Breast epithelium (tissue), 4 donors: ENCODE measurements around the gene PPCDC. TPM values are rescaled to one million over a fixed set of nuclear protein-coding genes. Genes with fewer than 3 reads are reported as not detected.

Experiments used
- DNase-seq, 2 donors: peaks; one replicate each; pipeline ENCODE4 v3.0.0-alpha.2; 2019; ENCODE audit warnings: low spot score in 2 of 2
- H3K27ac ChIP-seq, 2 donors: fragments of 200-600 bp; sonication (generic) in 1 of 2; one replicate each; pipeline ENCODE4 v1.5.1; 2016 to 2019; ENCODE audit warnings: mild to moderate bottlenecking in 1 of 2
- H3K27me3 ChIP-seq, 2 donors: fragments of 200-600 bp; sonication (generic) in 1 of 2; one replicate each; pipeline versions ENCODE4 v1.5.1 to v1.6.0; 2017 to 2019; ENCODE audit warnings: control low read depth in 1 of 2, mild to moderate bottlenecking in 1 of 2
- H3K36me3 ChIP-seq: fragments of 200-600 bp; one replicate; pipeline ENCODE4 v1.5.1; 2019
- H3K4me1 ChIP-seq, 2 donors: fragments of 200-600 bp; sonication (generic); one replicate each; pipeline ENCODE4 v1.5.1; 2016 to 2019; ENCODE audit warnings: control low read depth in 1 of 2
- H3K4me3 ChIP-seq, 3 donors: fragments of 200-600 bp; sonication (generic); 1 replicate in 2 of 3; 2 replicates in 1 of 3; pipeline ENCODE4 v1.5.1; 2016 to 2019; ENCODE audit warnings: mild to moderate bottlenecking in 3 of 3, moderate library complexity in 2 of 3
- H3K9me3 ChIP-seq, 2 donors: fragments of 200-600 bp; sonication (generic) in 1 of 2; one replicate each; pipeline ENCODE4 v1.5.1; 2016 to 2019; ENCODE audit warnings: control low read depth in 1 of 2
- CTCF ChIP-seq, 3 donors: fragments of 450-650 bp; IDR thresholded peaks; one replicate each; pipeline ENCODE4 v1.5.1; 2016 to 2017; ENCODE audit warnings: antibody characterized with exemption in 3 of 3, mild to moderate bottlenecking in 3 of 3, moderate library complexity in 3 of 3
- POLR2A ChIP-seq: fragments of 450-650 bp; IDR thresholded peaks from one replicate; pipeline ENCODE4 v1.6.1; 2016; ENCODE audit warnings: antibody characterized with exemption, mild to moderate bottlenecking, moderate library complexity
- POLR2AphosphoS5 ChIP-seq, 3 donors: sonication (generic); formaldehyde crosslinking; IDR thresholded peaks; one replicate each; pipeline ENCODE4 v1.6.1; 2017; ENCODE audit warnings: antibody characterized with exemption in 3 of 3
- intact Hi-C: fragments of 100-400 bp; cut with DNase I; formaldehyde crosslinking; loops from one replicate; pipeline ENCODE4 v1.15.1; 2023; ENCODE audit warnings: low total_unique reads
- total RNA-seq, 3 donors: library from RNA; depleted of rRNA; stranded (reverse); fragments of >200 nt; gene quantifications; one replicate each; pipeline ENCODE4 v1.1.0, GENCODE V29; 2016

PPCDC gene
- total RNA-seq, 3 donors from 2014 or later: 17.3 to 19.0 (median 18.9) TPM

GRCh38 chr15:75033809-75034208 lies 10.4 kb downstream of the PPCDC start:
- Histone ChIP-seq H3K4me3 (no peak overlapping the region), H3K36me3 (no peaks in the 10 kb centered on the region), H3K27me3 (no peaks in the 10 kb centered on the region), H3K9me3 (no peaks in the 10 kb centered on the region), H3K27ac (no peak overlapping the region), H3K4me1 (peaks cover 0 to 12% of the 10 kb centered on the region in 2 donors)
- intact Hi-C loops: loop anchor here (5.0 kb wide), 1 partner anchor 168 kb away; the partner anchor contains the start of gene C15orf39
- TF ChIP-seq CTCF (IDR thresholded peaks at IDR 0.05) (no peak), POLR2AphosphoS5 (IDR thresholded peaks at IDR 0.05) (no peak), POLR2A (no peak)
- DNase-seq: no peak

GRCh38 chr15:75034615-75035014 lies 11.2 kb downstream of the PPCDC start:
- Histone ChIP-seq H3K36me3 (no peaks in the 10 kb centered on the region), H3K4me1 (peaks cover 0 to 8% of the 10 kb centered on the region in 2 donors), H3K4me3 (no peak overlapping the region), H3K27ac (no peak overlapping the region), H3K27me3 (no peaks in the 10 kb centered on the region), H3K9me3 (no peaks in the 10 kb centered on the region)
- TF ChIP-seq POLR2A (no peak), POLR2AphosphoS5 (IDR thresholded peaks at IDR 0.05) (no peak), CTCF (IDR thresholded peaks at IDR 0.05) (no peak)
- no peak for DNase-seq
- intact Hi-C loops: loop anchor here (5.0 kb wide), 1 partner anchor 168 kb away; the partner anchor contains the start of gene C15orf39

- no peaks in the 10 kb centered on the region for H3K9me3 ChIP-seq
- H3K27ac ChIP-seq: peak overlapping the region; percentile 45 to 78
- no peaks in the 10 kb centered on the region for H3K4me1 ChIP-seq
- intact Hi-C loops: no loop called here
- DNase-seq: peak in 1 of 2 donors; percentile 75
- TF ChIP-seq CTCF (IDR thresholded peaks at IDR 0.05) (no peak), POLR2AphosphoS5 (IDR thresholded peaks at IDR 0.05) (peak in 1 of 3 donors; percentile 45), POLR2A (no peak)
- no peak overlapping the region for H3K4me3 ChIP-seq
- no peaks in the 10 kb centered on the region for H3K27me3 ChIP-seq
- no peaks in the 10 kb centered on the region for H3K36me3 ChIP-seq
These were observed 12.8 kb downstream of the PPCDC start for GRCh38 chr15:75036212-75036616.

GRCh38 chr15:75037685-75038084 lies 14.3 kb downstream of the PPCDC start:
- no peaks in the 10 kb centered on the region for H3K9me3 ChIP-seq
- intact Hi-C loops: no loop called here
- peak overlapping the region; percentile 16 to 78 for H3K27ac ChIP-seq
- TF ChIP-seq POLR2A: no peak
- no peak for TF ChIP-seq POLR2AphosphoS5 (IDR thresholded peaks at IDR 0.05)
- TF ChIP-seq CTCF (IDR thresholded peaks at IDR 0.05): no peak
- no peaks in the 10 kb centered on the region for H3K27me3 ChIP-seq
- peaks cover 0 to 1% of the 10 kb centered on the region in 2 donors for H3K4me1 ChIP-seq
- no peak for DNase-seq
- H3K36me3 ChIP-seq: no peaks in the 10 kb centered on the region
- H3K4me3 ChIP-seq: no peak overlapping the region

GRCh38 chr15:75038231-75038630 lies 14.8 kb downstream of the PPCDC start:
- no peaks in the 10 kb centered on the region for H3K27me3 ChIP-seq
- no peaks in the 10 kb centered on the region for H3K9me3 ChIP-seq
- peaks cover 4 to 7% of the 10 kb centered on the region in 2 donors for H3K4me1 ChIP-seq
- no peak for DNase-seq
- no peak overlapping the region for H3K27ac ChIP-seq
- intact Hi-C loops: no loop called here
- H3K36me3 ChIP-seq: no peaks in the 10 kb centered on the region
- TF ChIP-seq POLR2AphosphoS5 (IDR thresholded peaks at IDR 0.05): no peak
- no peak for TF ChIP-seq POLR2A
- TF ChIP-seq CTCF (IDR thresholded peaks at IDR 0.05): no peak
- H3K4me3 ChIP-seq: no peak overlapping the region
